Testis (tissue), 2 donors: ENCODE measurements around the gene PRSS57.

ENCODE experiments used
- POLR2A ChIP-seq: fragments of 450-650 bp; IDR thresholded peaks from one replicate; pipeline ENCODE4 v1.6.1; 2017; ENCODE audit warnings: antibody characterized with exemption, mild to moderate bottlenecking, moderate library complexity
- TF ChIP-seq, protein P1 (sequence below), 3 experiments: fragments of 450-650 bp in 2 of 3; fragments of 200-600 bp in 1 of 3; sonication (generic) in 1 of 3; IDR thresholded peaks; one replicate each; pipeline ENCODE4 v1.5.1; 2016 to 2019; ENCODE audit warnings: antibody characterized with exemption in 3 of 3, mild to moderate bottlenecking in 2 of 3, moderate library complexity in 1 of 3

GRCh38 chr19:685454-685931, 9.8 kb downstream of the PRSS57 start:
- TF ChIP-seq, protein P1, sequence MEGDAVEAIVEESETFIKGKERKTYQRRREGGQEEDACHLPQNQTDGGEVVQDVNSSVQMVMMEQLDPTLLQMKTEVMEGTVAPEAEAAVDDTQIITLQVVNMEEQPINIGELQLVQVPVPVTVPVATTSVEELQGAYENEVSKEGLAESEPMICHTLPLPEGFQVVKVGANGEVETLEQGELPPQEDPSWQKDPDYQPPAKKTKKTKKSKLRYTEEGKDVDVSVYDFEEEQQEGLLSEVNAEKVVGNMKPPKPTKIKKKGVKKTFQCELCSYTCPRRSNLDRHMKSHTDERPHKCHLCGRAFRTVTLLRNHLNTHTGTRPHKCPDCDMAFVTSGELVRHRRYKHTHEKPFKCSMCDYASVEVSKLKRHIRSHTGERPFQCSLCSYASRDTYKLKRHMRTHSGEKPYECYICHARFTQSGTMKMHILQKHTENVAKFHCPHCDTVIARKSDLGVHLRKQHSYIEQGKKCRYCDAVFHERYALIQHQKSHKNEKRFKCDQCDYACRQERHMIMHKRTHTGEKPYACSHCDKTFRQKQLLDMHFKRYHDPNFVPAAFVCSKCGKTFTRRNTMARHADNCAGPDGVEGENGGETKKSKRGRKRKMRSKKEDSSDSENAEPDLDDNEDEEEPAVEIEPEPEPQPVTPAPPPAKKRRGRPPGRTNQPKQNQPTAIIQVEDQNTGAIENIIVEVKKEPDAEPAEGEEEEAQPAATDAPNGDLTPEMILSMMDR (IDR thresholded peaks at IDR 0.05): no peak
- no peak for TF ChIP-seq POLR2A
